Measurements from ENCODE around the gene AATK. TPM values are rescaled to one million over a fixed set of nuclear protein-coding genes. Genes with fewer than 3 reads are reported as not detected.

AATK gene
- total and polyA plus RNA-seq, 2 of the 13 experiments (the other 11 are each of a cell fraction or from before 2014, with no cell fraction given) = 2.9 to 8.4 TPM

DNA sequence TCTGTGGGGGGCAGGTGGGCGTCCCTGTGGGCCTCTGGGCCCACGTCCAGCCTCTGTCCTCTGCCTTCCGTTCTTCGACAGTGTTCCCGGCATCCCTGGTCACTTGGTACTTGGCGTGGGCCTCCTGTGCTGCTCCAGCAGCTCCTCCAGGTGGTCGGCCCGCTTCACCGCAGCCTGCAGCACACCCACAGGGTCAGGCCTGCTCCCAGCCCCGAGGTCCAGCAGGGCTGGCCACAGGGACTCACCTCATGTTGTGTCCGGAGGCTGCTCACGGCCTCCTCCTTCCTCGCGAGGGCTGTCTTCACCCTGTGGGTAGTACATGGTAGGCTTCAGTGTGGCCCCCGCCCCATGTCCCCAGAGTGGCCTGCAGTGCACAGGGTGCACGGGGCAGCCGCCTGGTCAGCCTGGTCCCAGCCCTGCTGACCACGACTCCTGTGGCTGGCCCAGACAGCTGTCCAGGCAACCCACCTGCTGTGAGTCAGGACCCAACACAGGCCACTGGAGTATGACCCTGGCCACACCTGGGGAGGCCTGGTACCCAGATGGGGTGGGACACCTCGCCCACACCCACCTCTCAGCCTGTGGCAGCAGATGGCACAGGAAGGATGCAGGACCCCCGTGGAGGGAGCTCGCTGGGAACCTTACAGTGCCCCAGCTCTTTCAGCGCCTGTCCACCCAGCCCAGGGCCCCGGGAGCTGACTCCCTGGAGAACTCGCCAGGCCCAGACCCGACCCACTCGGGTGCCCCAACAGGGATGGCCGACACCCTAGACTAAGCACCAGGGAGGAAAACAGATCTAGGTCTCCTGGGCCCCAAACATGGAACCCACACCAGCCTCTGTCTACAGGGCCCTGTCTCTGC, 23.9 kb upstream of the AATK start:
- peak; percentile 71 for ATAC-seq
- TF ChIP-seq XRCC5 (optimal IDR thresholded peaks at IDR 0.05; ENCODE audit: low read length) (peak; percentile 45), KDM4B (CRISPR knock-in tag; IDR thresholded peaks at IDR 0.05) (no peak), ZNF558 (CRISPR knock-in tag; IDR thresholded peaks at IDR 0.05; ENCODE audit: borderline replicate concordance) (no peak), CCAR2 (optimal IDR thresholded peaks at IDR 0.05; ENCODE audit: low read depth, low read length) (no peak), ZBTB38 (CRISPR knock-in tag; IDR thresholded peaks at IDR 0.05) (peak; percentile 83), ZNF260 (CRISPR knock-in tag; IDR thresholded peaks at IDR 0.05; ENCODE audit: borderline replicate concordance, low read depth) (no peak), CEBPB (IDR thresholded peaks at IDR 0.05; ENCODE audit: borderline replicate concordance, low read depth, low read length) (no peak), FOXC1 (CRISPR knock-in tag; IDR thresholded peaks at IDR 0.05; ENCODE audit: borderline replicate concordance) (no peak), ZNF24 (IDR thresholded peaks at IDR 0.05) (no peak), ZNF570 (CRISPR knock-in tag; IDR thresholded peaks at IDR 0.05; ENCODE audit: borderline replicate concordance) (no peak)
- TF ChIP-seq, protein P1, sequence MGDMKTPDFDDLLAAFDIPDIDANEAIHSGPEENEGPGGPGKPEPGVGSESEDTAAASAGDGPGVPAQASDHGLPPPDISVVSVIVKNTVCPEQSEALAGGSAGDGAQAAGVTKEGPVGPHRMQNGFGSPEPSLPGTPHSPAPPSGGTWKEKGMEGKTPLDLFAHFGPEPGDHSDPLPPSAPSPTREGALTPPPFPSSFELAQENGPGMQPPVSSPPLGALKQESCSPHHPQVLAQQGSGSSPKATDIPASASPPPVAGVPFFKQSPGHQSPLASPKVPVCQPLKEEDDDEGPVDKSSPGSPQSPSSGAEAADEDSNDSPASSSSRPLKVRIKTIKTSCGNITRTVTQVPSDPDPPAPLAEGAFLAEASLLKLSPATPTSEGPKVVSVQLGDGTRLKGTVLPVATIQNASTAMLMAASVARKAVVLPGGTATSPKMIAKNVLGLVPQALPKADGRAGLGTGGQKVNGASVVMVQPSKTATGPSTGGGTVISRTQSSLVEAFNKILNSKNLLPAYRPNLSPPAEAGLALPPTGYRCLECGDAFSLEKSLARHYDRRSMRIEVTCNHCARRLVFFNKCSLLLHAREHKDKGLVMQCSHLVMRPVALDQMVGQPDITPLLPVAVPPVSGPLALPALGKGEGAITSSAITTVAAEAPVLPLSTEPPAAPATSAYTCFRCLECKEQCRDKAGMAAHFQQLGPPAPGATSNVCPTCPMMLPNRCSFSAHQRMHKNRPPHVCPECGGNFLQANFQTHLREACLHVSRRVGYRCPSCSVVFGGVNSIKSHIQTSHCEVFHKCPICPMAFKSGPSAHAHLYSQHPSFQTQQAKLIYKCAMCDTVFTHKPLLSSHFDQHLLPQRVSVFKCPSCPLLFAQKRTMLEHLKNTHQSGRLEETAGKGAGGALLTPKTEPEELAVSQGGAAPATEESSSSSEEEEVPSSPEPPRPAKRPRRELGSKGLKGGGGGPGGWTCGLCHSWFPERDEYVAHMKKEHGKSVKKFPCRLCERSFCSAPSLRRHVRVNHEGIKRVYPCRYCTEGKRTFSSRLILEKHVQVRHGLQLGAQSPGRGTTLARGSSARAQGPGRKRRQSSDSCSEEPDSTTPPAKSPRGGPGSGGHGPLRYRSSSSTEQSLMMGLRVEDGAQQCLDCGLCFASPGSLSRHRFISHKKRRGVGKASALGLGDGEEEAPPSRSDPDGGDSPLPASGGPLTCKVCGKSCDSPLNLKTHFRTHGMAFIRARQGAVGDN (CRISPR knock-in tag; IDR thresholded peaks at IDR 0.05) = peak; percentile 55
- TF ChIP-seq, protein P2, sequence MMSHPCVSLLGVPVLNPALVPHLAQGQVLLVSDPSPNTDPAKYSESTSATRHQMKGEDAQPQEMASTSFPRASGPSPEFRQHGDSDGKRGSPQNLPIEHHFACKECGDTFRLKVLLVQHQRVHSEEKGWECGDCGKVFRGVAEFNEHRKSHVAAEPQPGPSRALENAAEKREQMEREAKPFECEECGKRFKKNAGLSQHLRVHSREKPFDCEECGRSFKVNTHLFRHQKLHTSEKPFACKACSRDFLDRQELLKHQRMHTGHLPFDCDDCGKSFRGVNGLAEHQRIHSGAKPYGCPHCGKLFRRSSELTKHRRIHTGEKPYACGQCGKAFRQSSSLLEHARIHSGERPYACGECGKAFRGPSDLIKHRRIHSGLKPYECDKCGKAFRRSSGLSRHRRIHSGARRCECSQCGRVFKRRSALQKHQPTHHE (CRISPR knock-in tag; IDR thresholded peaks at IDR 0.05; ENCODE audit: borderline replicate concordance) = no peak
- TF ChIP-seq, protein P3, sequence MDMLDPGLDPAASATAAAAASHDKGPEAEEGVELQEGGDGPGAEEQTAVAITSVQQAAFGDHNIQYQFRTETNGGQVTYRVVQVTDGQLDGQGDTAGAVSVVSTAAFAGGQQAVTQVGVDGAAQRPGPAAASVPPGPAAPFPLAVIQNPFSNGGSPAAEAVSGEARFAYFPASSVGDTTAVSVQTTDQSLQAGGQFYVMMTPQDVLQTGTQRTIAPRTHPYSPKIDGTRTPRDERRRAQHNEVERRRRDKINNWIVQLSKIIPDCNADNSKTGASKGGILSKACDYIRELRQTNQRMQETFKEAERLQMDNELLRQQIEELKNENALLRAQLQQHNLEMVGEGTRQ (IDR thresholded peaks at IDR 0.05; ENCODE audit: low read depth, low read length) = no peak
- TF ChIP-seq, protein P3 (CRISPR knock-in tag; IDR thresholded peaks at IDR 0.05; ENCODE audit: borderline replicate concordance) = no peak

More for the DNA sequence above, 23.9 kb upstream of the AATK start:
- ChIA-PET POLR2A (no interaction called here), CTCF (ENCODE audit: low intra/inter-chr PET ratio, low total read pairs) (interaction anchor here (1.4 to 2.2 kb wide), 3 partner anchors 45 to 88 kb away, joined by 4 to 11 read pairs (median 5); no protein-coding TSS in a partner anchor)
- H2AFZ ChIP-seq (ENCODE audit: low read length) = no peak overlapping the region
- WGBS (ENCODE audit: low lambda C conversion rate) = 74% methylated on average over 10 of the region's 27 CpGs
- intact Hi-C loops (cut with micrococcal nuclease; ENCODE audit: unreplicated experiment) (loop anchor here (1.0 kb wide), 1 partner anchor 48 kb away; no protein-coding TSS in a partner anchor), in situ Hi-C loops (cut with HindIII; ENCODE audit: extremely low pct_ligation_motif_present, low pct_unique_long_range_greater_than_20kb) (loop anchor here (5.0 kb wide), 1 partner anchor 48 kb away; no protein-coding TSS in a partner anchor)
- H3K9me3 ChIP-seq (ENCODE audit: low read length) = no peaks in the 10 kb centered on the region
- peaks cover 17% of the 10 kb centered on the region for H3K4me1 ChIP-seq (ENCODE audit: insufficient read depth, low read length)
- FAIRE-seq = no peak
- peak; percentile 29 for DNase-seq (ENCODE audit: low spot score)
- no peaks in the 10 kb centered on the region for H3K79me2 ChIP-seq (ENCODE audit: insufficient read depth, low read length)
- H3K36me3 ChIP-seq (replicated peaks in 1 of 2; ENCODE audit: control insufficient read depth in 1 of 2, insufficient read depth in 2 of 2, low read length in 2 of 2) = peaks cover 3 to 5% of the 10 kb centered on the region in 2 experiments; a peak in 2 of 5 replicates
- H3K9ac ChIP-seq (ENCODE audit: insufficient read depth, low read depth, low read length) = no peak overlapping the region
- H3K4me2 ChIP-seq (ENCODE audit: low read depth, low read length) = no peak overlapping the region
- peaks cover 3 to 4% of the 10 kb centered on the region in 2 experiments; a peak in 1 of 5 replicates for H3K27me3 ChIP-seq (ENCODE audit: control insufficient read depth in 1 of 2, insufficient read depth in 2 of 2, low read length in 2 of 2)
- H3K27ac ChIP-seq (ENCODE audit: extremely low read length, insufficient read depth, low read length) = no peak overlapping the region
- no peaks in the 10 kb centered on the region for H4K20me1 ChIP-seq (ENCODE audit: insufficient read depth, low read length)
- BruUV-seq (replicated peaks) = no TSS peak
- no peak overlapping the region for H3K4me3 ChIP-seq (replicated peaks in 1 of 3; ENCODE audit: insufficient read depth in 1 of 3, low read depth in 2 of 3, low read length in 3 of 3)

Data from HepG2 (cell line).